ENCODE data around the gene LAMA3.

LAMA3 gene

GRCh38 chr18:23943903-23944624 lies 254.8 kb downstream of the LAMA3 start:
- DNase-seq, result no peak

- no peak for DNase-seq
Measured at GRCh38 chr18:23945416-23946079, 256.3 kb downstream of the LAMA3 start.

GRCh38 chr18:23949863-23950262 lies 260.6 kb downstream of the LAMA3 start:
- no peak for DNase-seq

GRCh38 chr18:23950644-23951043 lies 261.4 kb downstream of the LAMA3 start:
- no peak for DNase-seq

- DNase-seq, result no peak
Measured at GRCh38 chr18:23951206-23951605, 262.0 kb downstream of the LAMA3 start.

- DNase-seq, result no peak
Measured at GRCh38 chr18:23953984-23954383, 264.7 kb downstream of the LAMA3 start.

- DNase-seq, result no peak
Measured at GRCh38 chr18:23956483-23956882, 267.2 kb downstream of the LAMA3 start.

GRCh38 chr18:23958036-23958435 lies 268.8 kb downstream of the LAMA3 start:
- no peak for DNase-seq

- DNase-seq, result no peak
Measured at GRCh38 chr18:23963443-23964165, 274.4 kb downstream of the LAMA3 start.

- no peak for DNase-seq
Measured at GRCh38 chr18:23964282-23965238, 275.3 kb downstream of the LAMA3 start.

GRCh38 chr18:23966909-23967308 lies 277.7 kb downstream of the LAMA3 start:
- DNase-seq, result no peak

GRCh38 chr18:23967321-23968089 lies 278.3 kb downstream of the LAMA3 start:
- no peak for DNase-seq

- DNase-seq, result no peak
Measured at GRCh38 chr18:23968638-23969604, 279.7 kb downstream of the LAMA3 start.

GRCh38 chr18:23969664-23970063 lies 280.4 kb downstream of the LAMA3 start:
- DNase-seq, result no peak

- no peak for DNase-seq
Measured at GRCh38 chr18:23970161-23971096, 281.2 kb downstream of the LAMA3 start.

- no peak for DNase-seq
Measured at GRCh38 chr18:23971097-23971440, 281.8 kb downstream of the LAMA3 start.

GRCh38 chr18:23971666-23972230 lies 282.5 kb downstream of the LAMA3 start:
- DNase-seq, result no peak

GRCh38 chr18:23972453-23972852 lies 283.2 kb downstream of the LAMA3 start:
- no peak for DNase-seq

GRCh38 chr18:23977103-23977502 lies 287.9 kb downstream of the LAMA3 start:
- DNase-seq, result no peak
